OCI-LY1 (cell line): ENCODE results near the gene CCDC33.

ENCODE experiments used
- H2AFZ ChIP-seq: fragments of 200-600 bp; sonication (generic), shearing (Covaris generic); 2 replicates; pipeline ENCODE4 v1.6.0; 2014; ENCODE audit warnings: antibody characterized with exemption, mild to moderate bottlenecking, low read length
- H3F3A ChIP-seq: fragments of 200-600 bp; sonication (generic), shearing (Covaris generic); 2 replicates; pipeline ENCODE4 v1.6.0; 2014; ENCODE audit warnings: mild to moderate bottlenecking, antibody characterized with exemption, low read length, moderate library complexity; ENCODE audit not compliant: insufficient read depth
- H3K27ac ChIP-seq: fragments of 200-600 bp; sonication (generic); 2 replicates; pipeline ENCODE4 v1.5.1; 2014; ENCODE audit warnings: low read length, mixed run types, mild to moderate bottlenecking, low read depth; ENCODE audit not compliant: poor library complexity, severe bottlenecking
- H3K27me3 ChIP-seq: fragments of 200-600 bp; sonication (generic); 2 replicates; pipeline ENCODE4 v1.6.0; 2014; ENCODE audit warnings: antibody characterized with exemption, mild to moderate bottlenecking, low read length, moderate library complexity; ENCODE audit not compliant: insufficient read depth
- H3K36me3 ChIP-seq: fragments of 200-600 bp; sonication (generic); 2 replicates; pipeline ENCODE4 v1.6.1; 2014; ENCODE audit warnings: mild to moderate bottlenecking, antibody characterized with exemption, low read length, moderate library complexity, mixed read lengths; ENCODE audit not compliant: insufficient read depth
- H3K4me1 ChIP-seq: fragments of 200-600 bp; sonication (generic); 2 replicates; pipeline ENCODE4 v1.5.1; 2014; ENCODE audit warnings: mild to moderate bottlenecking, low read length, moderate library complexity; ENCODE audit not compliant: insufficient read depth, severe bottlenecking
- H3K4me2 ChIP-seq: fragments of 200-600 bp; sonication (generic), shearing (Covaris generic); 2 replicates; pipeline ENCODE4 v1.6.1; 2014; ENCODE audit warnings: low read length
- H3K4me3 ChIP-seq: fragments of 200-600 bp; sonication (generic); 2 replicates; pipeline ENCODE4 v1.5.1; 2014; ENCODE audit warnings: low read length, low read depth, mild to moderate bottlenecking, mixed read lengths; ENCODE audit not compliant: poor library complexity, severe bottlenecking
- H3K79me2 ChIP-seq: fragments of 200-600 bp; shearing (Covaris generic); 2 replicates; pipeline ENCODE4 v1.6.1; 2016; ENCODE audit warnings: mixed run types, low read length, mixed read lengths; ENCODE audit not compliant: insufficient read depth
- H3K9ac ChIP-seq: fragments of 200-600 bp; sonication (generic), shearing (Covaris generic); 2 replicates; pipeline ENCODE4 v1.6.1; 2014; ENCODE audit warnings: mild to moderate bottlenecking, low read length, mixed read lengths
- H3K9me2 ChIP-seq: fragments of 200-600 bp; sonication (generic), shearing (Covaris generic); 2 replicates; pipeline ENCODE4 v1.6.1; 2014; ENCODE audit warnings: low read depth, mild to moderate bottlenecking, low read length, mixed read lengths
- H3K9me3 ChIP-seq: fragments of 200-600 bp; shearing (Covaris generic); 2 replicates; pipeline ENCODE4 v1.6.1; 2014; ENCODE audit warnings: low read length, mixed read lengths
- H4K20me1 ChIP-seq: fragments of 200-600 bp; sonication (generic), shearing (Covaris generic); 2 replicates; pipeline ENCODE4 v1.6.0; 2016; ENCODE audit warnings: mild to moderate bottlenecking, low read length; ENCODE audit not compliant: insufficient read depth
- CTCF ChIP-seq: fragments of 200-600 bp; sonication (generic), shearing (Covaris generic); IDR thresholded peaks from 2 replicates; pipeline ENCODE4 v1.5.1; 2017; ENCODE audit warnings: mild to moderate bottlenecking, antibody characterized with exemption, low read length, moderate library complexity, mixed read lengths
- EZH2 ChIP-seq: fragments of 200-600 bp; sonication (generic), shearing (Covaris generic); IDR thresholded peaks from 2 replicates; pipeline ENCODE4 v1.8.0; 2017; ENCODE audit warnings: borderline replicate concordance, mixed run types, mild to moderate bottlenecking, antibody characterized with exemption, low read length, moderate library complexity, mixed read lengths

Gene CCDC33

GRCh38 chr15:74374648-74375302 is 138.6 kb downstream of the CCDC33 start:
- Histone ChIP-seq H3K9me3 (no peaks in the 10 kb centered on the region), H3K27ac (no peak overlapping the region), H3K36me3 (no peaks in the 10 kb centered on the region), H3K27me3 (no peaks in the 10 kb centered on the region; the same call in 1 of the 2 replicates), H3F3A (no peaks in the 10 kb centered on the region), H3K4me3 (peak overlapping the region; percentile 71), H3K9ac (no peak overlapping the region), H3K9me2 (no peaks in the 10 kb centered on the region), H3K4me2 (peak overlapping the region; percentile 91), H4K20me1 (no peaks in the 10 kb centered on the region), H2AFZ (no peak overlapping the region), H3K79me2 (no peaks in the 10 kb centered on the region), H3K4me1 (peaks cover 17% of the 10 kb centered on the region)
- no peak; the same call in none of the 2 replicates for TF ChIP-seq CTCF
- TF ChIP-seq EZH2: no peak

- TF ChIP-seq CTCF (peak; percentile 83), EZH2 (no peak)
- H3K9ac ChIP-seq: no peak overlapping the region
Measured at GRCh38 chr15:74375303-74375693, 139.2 kb downstream of the CCDC33 start.

GRCh38 chr15:74376226-74376625 is 140.1 kb downstream of the CCDC33 start:
- H3F3A ChIP-seq: no peaks in the 10 kb centered on the region
- H3K36me3 ChIP-seq: no peaks in the 10 kb centered on the region
- H3K4me1 ChIP-seq: peaks cover 17% of the 10 kb centered on the region
- no peaks in the 10 kb centered on the region for H3K9me3 ChIP-seq
- H3K27ac ChIP-seq: no peak overlapping the region
- H2AFZ ChIP-seq: no peak overlapping the region
- H3K27me3 ChIP-seq: no peaks in the 10 kb centered on the region; the same call in 1 of the 2 replicates
- H3K9me2 ChIP-seq: no peaks in the 10 kb centered on the region
- H3K4me3 ChIP-seq: no peak overlapping the region
- no peak overlapping the region for H3K9ac ChIP-seq
- TF ChIP-seq EZH2 (no peak), CTCF (no peak)
- no peak overlapping the region for H3K4me2 ChIP-seq
- H3K79me2 ChIP-seq: no peaks in the 10 kb centered on the region
- H4K20me1 ChIP-seq: no peaks in the 10 kb centered on the region

More at GRCh38 chr15:74375303-74375693, 139.2 kb downstream of the CCDC33 start:
- H3K27ac ChIP-seq: no peak overlapping the region
- H3F3A ChIP-seq: no peaks in the 10 kb centered on the region
- no peaks in the 10 kb centered on the region for H3K9me3 ChIP-seq
- no peak overlapping the region for H2AFZ ChIP-seq
- peaks cover 17% of the 10 kb centered on the region for H3K4me1 ChIP-seq
- no peaks in the 10 kb centered on the region; the same call in 1 of the 2 replicates for H3K27me3 ChIP-seq
- H3K79me2 ChIP-seq: no peaks in the 10 kb centered on the region
- H3K36me3 ChIP-seq: no peaks in the 10 kb centered on the region
- H3K4me3 ChIP-seq: no peak overlapping the region
- peak overlapping the region; percentile 91; the same call in 1 of the 2 replicates for H3K4me2 ChIP-seq
- H3K9me2 ChIP-seq: no peaks in the 10 kb centered on the region
- no peaks in the 10 kb centered on the region for H4K20me1 ChIP-seq
